ENCODE measurements around the gene PKM. TPM values are rescaled to one million over a fixed set of nuclear protein-coding genes. Genes with fewer than 3 reads are reported as not detected.
"Not testable (repeated sequence)": the region's sequence is repeated elsewhere in the genome, so short reads cannot be mapped to it uniquely, and the experiment has no call there.

PKM gene
- total RNA-seq, 1 donor from 2014 or later, result 780 TPM

- no peak for DNase-seq (ENCODE audit: low spot score)
Measured at GRCh38 chr15:72176159-72176558, 54.8 kb downstream of the PKM start.

GRCh38 chr15:72175186-72176044, 55.6 kb downstream of the PKM start:
- DNase-seq (ENCODE audit: low spot score), result no peak

GRCh38 chr15:72174551-72175165, 56.3 kb downstream of the PKM start:
- no peak for DNase-seq (ENCODE audit: low spot score)

DNA sequence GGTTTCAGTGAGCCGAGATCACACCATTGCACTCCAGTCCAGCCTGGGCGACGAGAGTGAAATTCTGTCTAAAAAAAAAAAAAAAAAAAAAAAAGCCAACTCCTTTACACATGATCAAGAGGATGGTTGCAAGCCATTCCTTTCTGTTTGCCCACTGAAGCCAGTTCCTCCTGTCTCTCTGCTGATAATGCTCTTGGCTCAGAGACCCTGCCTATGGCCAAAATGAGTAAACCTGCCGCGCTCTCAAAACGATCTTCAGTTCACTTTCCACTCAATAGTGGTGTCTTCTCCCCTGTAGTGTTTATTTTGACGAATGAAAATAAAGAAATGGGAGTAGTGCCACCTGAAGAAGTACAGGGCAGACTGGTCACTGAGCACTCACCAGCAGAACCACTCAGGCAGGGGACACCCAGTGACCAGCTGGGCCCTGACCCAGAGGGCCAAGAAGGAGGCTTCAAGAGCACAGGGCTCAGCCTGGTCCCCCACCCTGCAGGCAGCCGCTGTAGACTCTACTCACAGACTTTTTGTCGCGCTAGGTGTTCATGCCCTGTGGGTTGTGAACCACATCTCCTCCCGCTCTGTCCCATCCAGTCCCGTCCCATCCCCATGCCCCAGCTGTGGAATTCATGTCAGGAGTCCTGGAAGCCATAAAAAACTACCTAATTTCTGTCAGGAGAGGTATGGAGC, 57.0 kb downstream of the PKM start:
- no peak for DNase-seq (ENCODE audit: low spot score)

DNA sequence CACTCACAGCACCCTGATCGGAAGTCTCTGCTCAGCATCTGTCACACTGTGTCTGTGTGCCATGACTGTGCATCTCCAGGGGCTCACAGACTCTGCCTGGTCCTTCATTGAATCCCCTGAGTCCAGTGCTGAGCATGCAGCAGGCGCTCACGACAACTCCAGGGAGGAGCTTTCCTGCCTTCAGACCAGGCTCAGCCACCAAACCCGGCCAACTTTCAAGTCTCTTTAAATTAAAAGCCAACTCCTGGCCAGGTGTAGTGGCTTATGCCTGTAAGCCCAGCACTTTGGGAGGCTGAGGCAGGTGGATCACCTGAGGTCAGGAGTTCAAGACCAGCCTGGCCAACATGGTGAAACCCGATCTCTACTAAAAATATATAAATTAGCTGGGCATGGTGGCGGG, 57.6 kb downstream of the PKM start:
- no peak for DNase-seq (ENCODE audit: low spot score)

DNA sequence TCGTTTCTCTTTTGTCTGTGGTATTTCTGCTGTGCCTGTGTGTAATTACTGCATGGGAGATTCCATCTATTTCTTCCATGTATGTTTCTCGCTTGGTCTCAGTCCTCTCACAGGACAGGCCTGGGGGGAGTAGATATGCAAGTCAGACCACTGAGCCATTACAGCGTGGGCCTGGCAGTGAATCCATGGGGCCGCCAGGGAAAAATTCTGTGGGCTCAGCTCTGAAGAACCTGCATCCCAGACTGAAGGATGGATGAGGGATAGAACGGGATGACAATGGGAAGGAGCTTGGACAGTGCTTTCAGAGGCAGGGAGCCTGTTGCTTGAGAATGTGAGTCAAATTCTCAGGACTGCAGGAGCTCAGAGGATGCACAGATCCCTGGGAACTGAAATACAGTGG, 58.2 kb downstream of the PKM start:
- no peak for DNase-seq (ENCODE audit: low spot score)

DNA sequence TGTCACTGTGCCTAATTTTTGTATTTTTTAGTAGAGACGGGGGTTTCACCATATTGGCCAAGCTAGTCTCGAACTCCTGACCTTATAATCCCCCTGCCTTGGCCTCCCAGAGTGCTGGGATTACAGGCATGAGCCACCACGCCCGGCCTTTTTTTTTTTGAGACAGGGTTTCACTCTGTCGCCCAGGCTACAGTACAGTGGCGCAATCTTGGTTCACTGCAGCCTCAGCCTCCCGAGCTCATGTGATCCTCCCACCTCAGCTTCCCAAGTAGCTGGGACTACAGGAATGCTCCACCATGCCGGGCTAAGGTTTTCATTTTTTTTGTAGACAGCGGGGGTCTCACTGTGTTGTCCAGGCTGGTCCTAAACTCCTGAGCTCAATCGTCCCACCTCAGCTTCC, 59.0 kb downstream of the PKM start:
- DNase-seq (ENCODE audit: low spot score), result not testable (repeated sequence)

DNA sequence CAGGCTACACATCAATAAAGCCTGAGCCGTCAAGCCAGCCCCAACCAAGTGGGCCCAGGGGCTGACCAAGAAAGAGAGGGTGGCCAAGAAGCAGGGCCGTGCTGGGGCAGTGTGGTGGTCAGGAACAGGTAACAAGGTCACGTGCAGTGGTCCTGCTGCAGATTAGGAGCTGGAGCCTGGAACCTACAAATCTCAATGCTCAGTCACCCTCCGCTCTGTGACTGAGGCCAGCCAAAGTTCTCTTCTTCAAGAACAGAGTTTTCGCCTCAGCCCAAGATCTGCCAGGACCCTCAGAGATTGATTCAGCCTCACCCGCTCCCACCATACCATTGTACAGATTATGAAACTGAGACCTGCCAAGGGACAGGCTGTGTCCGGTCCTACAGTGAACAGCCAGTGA, 60.3 kb downstream of the PKM start:
- DNase-seq (ENCODE audit: low spot score), result no peak

DNA sequence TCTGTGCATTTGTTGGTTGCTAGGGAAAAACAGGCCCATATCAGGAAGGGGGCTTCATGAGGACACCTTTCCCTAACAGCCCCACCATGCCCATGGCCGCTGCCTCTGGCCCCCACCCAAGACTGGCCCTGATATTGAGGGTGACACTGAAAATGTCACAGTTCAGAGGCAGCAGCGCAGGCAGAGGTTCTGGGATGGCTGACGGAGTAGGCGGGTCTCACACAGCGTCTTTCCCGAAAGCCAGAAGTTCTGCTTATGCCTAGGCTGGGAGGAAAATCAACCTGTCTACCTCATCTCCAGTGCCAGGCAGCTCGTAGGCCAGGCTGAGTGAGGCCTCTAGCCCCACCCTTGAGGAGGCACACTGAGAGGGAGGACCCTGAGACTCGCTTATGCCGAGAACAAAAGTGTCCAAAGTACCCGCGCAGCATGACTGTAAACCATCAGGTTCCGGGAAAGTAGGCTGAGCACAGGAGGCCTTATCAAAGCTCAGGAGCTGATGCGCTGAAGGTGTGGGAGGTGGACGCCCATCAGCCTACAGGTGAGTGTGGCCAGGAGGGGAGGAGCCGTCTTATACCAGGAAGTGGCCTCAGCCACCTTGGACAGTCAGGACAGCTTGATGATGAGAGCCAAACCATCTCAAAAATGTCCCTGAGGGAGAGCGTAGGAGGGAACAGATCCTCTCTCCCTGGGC, 60.9 kb downstream of the PKM start:
- DNase-seq (ENCODE audit: low spot score), result no peak

DNA sequence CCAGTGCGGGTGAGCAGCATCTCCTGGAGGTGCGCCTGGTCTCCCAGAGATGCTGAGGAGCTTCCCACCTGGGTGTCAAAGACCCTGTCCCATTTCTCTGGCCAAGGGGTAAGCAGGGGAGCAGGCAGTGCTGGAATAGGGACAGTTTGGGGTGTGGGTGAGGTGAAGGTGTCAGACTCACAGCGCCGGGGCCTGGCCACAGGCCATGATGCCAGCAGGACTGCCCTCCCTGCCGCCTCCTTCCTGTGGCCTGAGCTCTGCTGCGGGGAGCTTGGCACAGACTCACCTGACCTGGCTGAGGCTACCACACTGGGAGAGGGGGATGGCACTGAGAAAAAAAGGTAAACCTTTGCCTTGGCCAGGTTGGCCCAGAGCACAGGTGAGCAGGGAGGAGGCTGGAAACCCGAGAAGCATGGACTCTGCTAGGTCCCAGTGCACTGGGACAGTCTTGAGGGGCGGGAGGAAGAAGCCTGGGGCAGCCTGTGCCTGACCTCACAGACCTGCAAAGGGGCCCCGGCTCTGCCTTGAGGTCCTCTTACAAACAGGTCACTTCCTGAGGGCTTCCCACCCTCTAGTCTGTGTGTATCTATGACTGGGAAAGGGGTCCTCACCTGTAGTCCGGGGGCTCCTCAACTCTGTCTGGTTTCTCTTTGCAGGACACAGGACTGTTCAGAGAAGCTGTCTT, 61.6 kb downstream of the PKM start:
- DNase-seq (ENCODE audit: low spot score), result no peak

GRCh38 chr15:72168808-72169190, 62.2 kb downstream of the PKM start:
- no peak for DNase-seq (ENCODE audit: low spot score)

DNA sequence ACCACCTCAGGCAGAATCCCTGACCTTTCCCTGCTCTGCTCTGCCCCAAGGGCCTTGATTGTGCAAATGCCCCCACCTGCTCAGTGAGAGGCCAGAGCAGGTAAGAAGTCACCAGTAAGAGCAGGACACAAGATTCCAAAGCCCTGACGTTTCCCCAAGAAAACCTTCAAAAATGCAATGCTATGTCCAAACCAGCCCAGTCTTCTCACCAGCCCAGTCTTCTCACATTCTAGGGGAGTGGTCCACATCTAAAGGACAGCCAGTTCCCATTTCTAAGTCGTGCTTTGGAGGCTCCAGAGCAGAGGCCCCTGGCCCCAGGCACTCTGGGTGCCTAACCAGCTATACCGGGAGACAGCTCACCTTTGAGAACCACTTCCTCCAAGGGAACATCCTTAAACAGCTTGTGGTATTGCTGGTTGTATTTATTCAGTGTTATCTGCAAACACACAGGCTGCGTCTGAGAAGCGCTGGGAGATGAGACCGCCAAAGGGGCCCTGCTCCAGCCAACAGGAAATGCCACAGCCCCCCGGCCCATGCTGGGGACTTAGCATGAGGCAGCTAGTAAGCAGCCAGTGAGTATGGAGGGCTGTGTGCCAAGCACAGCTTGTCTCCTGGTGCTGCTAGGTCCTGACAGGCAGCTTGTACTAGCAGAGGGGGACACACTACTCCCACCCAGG, 62.7 kb downstream of the PKM start:
- DNase-seq (ENCODE audit: low spot score), result no peak

DNA sequence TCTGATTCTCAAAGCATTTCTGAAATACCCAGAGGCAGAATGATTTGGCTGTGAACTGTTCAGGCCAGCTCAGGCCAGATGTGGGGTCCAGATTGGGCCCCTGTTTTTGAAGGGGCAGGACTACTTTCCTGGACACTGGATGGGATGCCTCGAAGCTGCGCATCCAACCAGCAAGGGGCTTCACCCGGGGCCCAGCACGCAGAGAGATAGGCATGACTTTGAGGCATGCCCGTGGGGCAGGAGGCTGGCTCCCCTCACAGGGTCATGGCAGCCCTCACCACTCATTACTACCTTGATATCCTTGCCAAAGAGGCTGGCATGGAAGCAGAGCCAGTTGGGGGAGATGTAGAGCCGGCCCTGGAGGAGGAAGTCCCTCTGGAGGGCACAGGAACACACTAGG, 63.5 kb downstream of the PKM start:
- DNase-seq (ENCODE audit: low spot score), result no peak

- DNase-seq (ENCODE audit: low spot score), result no peak
Measured at GRCh38 chr15:72166716-72167417, 64.1 kb downstream of the PKM start.

GRCh38 chr15:72163719-72164118, 67.3 kb downstream of the PKM start:
- DNase-seq (ENCODE audit: low spot score), result no peak

DNA sequence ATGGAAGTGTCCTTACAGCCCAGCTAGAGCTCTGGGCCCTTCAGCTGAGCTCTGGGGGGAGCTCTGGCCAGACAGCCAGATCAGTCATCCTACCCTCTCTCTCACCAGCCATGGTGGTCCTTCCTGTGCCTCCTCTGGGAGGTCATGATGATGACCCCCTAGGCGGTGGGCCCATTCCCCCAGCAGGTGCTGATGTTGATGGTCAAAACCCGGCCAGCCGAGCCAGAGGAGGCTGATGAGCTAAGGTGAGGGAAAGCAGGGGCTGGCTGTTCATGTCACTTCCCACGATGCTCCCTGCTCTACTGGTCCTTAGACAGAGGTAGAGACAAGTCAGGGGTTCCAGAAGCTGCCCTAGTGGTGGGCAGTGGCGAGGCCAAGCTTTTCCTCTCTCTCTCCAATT, 68.4 kb downstream of the PKM start:
- DNase-seq (ENCODE audit: low spot score), result no peak

GRCh38 chr15:72161361-72162132, 69.4 kb downstream of the PKM start:
- DNase-seq (ENCODE audit: low spot score), result no peak

- no peak for DNase-seq (ENCODE audit: low spot score)
Measured at GRCh38 chr15:72160696-72161245, 70.2 kb downstream of the PKM start.

- DNase-seq (ENCODE audit: low spot score), result no peak
Measured at GRCh38 chr15:72156928-72157327, 74.1 kb downstream of the PKM start.

Data from mucosa of gallbladder (tissue), 1 donor.